Stimulated activated CD4-positive, alpha-beta T cell treated with anti-CD3 and anti-CD28 coated beads, TNF-alpha, amount 100 ng/mL, for 24 hours (primary cell): Measurements from ENCODE around the gene ZNF808.
"Not testable (repeated sequence)": the region's sequence is repeated elsewhere in the genome, so short reads cannot be mapped to it uniquely, and the experiment has no call there.

Experiments
- DNase-seq, 3 experiments: peaks; one replicate each; pipeline ENCODE4 v3.0.0-alpha.2; 2020; ENCODE audit warnings: low read depth in 3 of 3

The ZNF808 gene

DNA sequence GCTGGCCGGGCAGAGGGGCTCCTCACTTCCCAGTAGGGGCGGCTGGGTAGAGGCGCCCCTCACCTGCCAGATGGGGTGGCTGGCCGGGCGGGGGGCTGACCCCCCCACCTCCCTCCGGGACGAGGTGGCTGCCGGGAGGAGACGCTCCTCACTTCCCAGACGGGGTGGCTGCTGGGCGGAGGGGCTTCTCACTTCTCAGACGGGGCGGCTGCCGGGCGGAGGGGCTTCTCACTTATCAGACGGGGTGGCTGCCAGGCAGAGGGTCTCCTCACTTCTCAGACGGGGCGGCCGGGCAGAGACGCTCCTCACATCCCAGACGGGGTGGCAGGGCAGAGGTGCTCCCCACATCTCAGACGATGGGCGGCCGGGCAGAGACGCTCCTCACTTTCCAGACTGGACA, 66.0 kb downstream of the ZNF808 start:
- DNase-seq, result not testable (repeated sequence)

DNA sequence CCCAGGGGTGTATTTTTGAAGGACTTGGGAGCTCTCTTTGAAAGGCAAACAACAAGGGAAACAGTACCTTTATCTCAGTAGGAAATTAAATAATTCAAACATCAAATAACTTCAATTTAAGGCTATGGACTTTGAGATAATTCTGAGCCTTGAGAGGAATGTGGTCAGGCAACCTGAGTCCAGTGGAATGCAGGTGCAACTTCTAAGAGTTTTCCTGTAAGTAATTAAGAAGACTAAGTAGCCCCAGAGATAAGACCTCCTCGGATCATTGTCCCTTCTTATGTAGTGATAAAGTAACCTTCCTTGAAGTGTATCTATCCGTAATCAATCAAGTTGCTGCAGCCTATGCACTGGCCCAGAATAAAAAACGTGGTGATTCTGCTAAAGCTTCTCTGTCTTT, 71.8 kb downstream of the ZNF808 start:
- DNase-seq, result no peak

DNA sequence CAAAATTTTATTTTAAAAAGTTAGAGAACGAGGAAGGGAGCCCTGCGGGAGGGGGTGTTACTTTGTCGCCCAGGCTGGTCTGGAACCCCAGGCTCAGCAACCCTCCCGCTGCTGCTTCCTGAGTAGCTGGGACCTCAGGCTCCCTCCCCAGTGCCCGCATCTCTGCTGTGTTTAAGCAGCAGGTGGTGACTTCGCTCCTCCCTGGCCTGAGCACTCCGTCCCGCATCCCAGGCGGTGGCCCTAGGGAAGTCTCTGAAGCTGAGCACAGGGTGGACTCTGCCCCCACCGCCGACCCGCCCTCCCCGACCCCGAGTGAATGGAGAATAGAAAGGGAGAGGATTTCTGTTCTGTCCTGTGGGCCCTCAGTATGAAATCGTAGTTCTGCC, 73.2 kb downstream of the ZNF808 start:
- DNase-seq, result no peak

DNA sequence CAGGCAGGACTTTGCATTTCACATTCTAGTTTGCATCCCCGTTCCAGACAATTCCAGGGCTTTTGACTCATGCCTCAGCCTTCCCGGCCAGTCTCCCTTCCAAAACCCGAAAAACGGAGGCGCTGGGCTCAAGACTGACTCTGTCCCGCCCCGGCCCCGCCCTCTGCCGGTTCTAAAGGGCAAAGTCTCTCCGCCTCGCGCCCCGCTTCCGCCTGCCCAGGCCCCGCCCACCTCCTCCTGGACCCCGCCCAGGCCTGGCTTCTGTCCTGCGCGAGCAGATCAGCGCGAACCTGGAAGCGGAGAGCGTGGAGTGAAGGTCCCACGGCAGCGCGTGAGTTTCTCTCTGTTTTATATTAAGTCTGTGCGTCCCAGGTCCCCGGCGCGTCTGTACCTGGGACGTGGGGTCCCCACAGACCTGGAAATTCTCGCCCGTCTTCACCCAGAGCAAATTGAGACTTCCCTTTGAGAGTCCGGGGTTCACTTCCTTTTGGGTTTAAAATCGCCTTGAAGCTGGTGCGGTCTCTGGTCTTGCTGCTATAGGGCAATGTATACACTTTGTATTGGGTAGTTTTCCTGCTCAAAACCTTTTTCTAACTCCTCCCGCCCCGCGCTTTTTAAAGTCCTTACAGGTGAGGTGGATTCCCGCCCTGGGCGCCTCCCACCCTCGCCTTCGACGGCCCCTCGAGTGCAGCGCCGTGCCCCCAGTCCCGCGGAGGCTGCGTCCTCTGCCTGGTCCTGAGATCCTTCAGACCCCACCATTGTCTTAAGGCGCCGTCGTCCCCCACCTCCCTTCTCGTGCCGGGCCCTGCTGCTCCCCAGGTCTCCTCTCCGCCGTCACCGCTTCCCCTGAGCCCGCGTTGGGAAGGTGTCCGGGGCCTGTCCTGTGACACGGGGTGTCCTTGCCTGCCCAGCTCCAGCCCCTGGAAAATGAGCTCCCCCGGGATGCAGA, 73.8 kb downstream of the ZNF808 start:
- DNase-seq, result peak; percentile 88 to 93 (median 90)

DNA sequence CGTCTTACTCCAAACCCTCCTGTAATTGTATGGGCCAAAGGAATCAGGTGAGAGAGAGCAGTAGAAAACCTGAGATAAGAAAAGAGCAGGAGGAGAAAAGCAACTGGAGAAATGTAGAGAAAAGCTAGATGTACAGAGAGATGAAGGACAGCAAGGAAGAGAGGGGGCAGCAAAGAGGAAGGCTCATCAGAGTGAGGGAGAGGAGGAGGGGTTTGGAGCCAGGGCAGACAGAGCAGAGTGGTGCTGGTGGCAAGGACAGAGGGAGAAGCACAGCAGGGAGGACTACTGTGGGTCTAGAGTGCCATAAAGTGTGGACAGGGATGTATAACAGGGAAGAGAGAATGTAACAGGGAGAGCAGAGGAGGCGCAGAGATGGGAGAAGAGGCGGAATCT, 74.5 kb downstream of the ZNF808 start:
- not testable (repeated sequence) for DNase-seq

DNA sequence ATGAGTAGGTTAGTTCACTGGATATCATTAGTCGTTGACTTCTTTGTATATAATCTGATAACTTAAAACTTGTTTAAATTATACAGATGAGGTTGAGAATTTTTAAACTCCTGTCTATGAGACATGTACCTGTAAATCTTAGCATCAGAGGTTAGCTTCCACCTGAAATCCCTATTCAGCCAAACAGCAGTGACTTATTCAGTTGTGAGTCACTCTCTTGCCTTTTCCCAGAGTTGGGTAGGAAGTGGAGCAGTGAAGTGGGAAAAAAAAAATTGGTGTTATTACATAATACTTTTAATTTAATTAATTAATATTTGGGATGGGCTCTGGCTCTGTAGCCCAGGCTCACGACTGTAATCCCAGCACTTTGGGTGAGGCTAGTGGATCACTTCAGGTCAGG, 75.5 kb downstream of the ZNF808 start:
- no peak for DNase-seq

DNA sequence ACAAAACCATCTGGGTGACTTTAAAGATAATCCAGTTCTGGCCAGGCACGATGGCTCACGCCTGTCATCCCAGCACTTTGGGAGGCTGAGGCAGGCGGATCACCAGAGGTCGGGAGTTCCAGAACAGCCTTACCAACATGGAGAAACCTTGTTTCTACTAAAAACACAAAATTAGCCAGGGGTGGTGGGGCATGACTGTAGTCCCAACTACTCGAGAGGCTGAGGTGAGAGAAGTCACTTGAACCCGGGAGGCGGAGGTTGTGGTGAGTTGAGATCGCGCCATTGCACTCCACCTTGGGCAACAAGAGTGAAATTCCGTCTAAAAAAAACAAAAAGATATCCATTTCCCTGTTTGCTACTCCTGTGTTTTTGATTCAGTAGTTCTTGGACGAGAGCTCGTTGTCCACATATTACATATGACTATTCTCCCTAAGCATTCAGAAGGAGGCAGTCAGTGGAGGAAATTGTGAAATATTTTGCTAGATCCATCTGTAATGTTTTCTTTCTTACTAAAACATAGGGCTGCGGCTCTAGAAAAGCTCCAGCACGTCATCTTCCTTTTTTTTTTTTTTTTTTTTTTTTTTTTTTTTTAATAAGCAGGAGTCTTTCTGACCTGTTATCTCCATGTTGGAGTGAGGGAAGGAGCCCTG, 76.2 kb downstream of the ZNF808 start:
- no peak for DNase-seq
